Fibroblast of villous mesenchyme (primary cell): ENCODE measurements around the gene DEFB113. TPM values are rescaled to one million over a fixed set of nuclear protein-coding genes. Genes with fewer than 3 reads are reported as not detected.

Source experiments
- DNase-seq: peaks from one replicate; pipeline ENCODE4 v3.0.0-alpha.2; 2010; ENCODE audit warnings: low read depth
- H3K4me3 ChIP-seq: 2 replicates; pipeline ENCODE4 v1.5.1; 2011; ENCODE audit warnings: low read depth, mild to moderate bottlenecking, low read length
- total RNA-seq: library from RNA; depleted of rRNA; stranded (reverse); fragments of >200 nt; gene quantifications from 2 replicates; pipeline ENCODE4 v1.2.3, GENCODE V29; 2012
- TF ChIP-seq, protein P1 (sequence below): IDR thresholded peaks from 2 replicates; pipeline ENCODE4 v1.5.1; 2012; ENCODE audit warnings: low read depth, mild to moderate bottlenecking, low read length; ENCODE audit not compliant: insufficient read depth

DEFB113 gene
- total RNA-seq, 1 donor, result not detected

DNA sequence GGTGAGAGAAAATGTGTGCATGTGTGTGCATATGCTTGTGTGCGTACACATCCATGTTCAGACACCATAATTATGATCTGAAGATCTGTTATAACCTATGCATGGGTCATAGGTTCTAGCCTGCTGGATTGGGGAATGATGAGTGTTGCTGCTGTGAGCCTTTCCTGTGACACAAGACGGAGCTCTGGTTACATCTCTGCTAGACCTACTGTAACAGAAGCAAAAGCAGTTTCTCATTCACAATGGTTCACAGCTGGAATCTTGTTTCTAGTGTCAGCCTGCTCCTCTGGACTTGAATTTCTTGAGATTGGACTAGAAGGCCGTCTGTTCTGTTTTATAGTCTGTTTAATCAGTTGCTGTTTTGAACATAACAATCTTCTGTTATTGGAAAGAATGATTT lies 45.6 kb downstream of the DEFB113 start:
- TF ChIP-seq, protein P1, sequence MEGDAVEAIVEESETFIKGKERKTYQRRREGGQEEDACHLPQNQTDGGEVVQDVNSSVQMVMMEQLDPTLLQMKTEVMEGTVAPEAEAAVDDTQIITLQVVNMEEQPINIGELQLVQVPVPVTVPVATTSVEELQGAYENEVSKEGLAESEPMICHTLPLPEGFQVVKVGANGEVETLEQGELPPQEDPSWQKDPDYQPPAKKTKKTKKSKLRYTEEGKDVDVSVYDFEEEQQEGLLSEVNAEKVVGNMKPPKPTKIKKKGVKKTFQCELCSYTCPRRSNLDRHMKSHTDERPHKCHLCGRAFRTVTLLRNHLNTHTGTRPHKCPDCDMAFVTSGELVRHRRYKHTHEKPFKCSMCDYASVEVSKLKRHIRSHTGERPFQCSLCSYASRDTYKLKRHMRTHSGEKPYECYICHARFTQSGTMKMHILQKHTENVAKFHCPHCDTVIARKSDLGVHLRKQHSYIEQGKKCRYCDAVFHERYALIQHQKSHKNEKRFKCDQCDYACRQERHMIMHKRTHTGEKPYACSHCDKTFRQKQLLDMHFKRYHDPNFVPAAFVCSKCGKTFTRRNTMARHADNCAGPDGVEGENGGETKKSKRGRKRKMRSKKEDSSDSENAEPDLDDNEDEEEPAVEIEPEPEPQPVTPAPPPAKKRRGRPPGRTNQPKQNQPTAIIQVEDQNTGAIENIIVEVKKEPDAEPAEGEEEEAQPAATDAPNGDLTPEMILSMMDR, result no peak
- H3K4me3 ChIP-seq, result no peak overlapping the region
- no peak for DNase-seq

DNA sequence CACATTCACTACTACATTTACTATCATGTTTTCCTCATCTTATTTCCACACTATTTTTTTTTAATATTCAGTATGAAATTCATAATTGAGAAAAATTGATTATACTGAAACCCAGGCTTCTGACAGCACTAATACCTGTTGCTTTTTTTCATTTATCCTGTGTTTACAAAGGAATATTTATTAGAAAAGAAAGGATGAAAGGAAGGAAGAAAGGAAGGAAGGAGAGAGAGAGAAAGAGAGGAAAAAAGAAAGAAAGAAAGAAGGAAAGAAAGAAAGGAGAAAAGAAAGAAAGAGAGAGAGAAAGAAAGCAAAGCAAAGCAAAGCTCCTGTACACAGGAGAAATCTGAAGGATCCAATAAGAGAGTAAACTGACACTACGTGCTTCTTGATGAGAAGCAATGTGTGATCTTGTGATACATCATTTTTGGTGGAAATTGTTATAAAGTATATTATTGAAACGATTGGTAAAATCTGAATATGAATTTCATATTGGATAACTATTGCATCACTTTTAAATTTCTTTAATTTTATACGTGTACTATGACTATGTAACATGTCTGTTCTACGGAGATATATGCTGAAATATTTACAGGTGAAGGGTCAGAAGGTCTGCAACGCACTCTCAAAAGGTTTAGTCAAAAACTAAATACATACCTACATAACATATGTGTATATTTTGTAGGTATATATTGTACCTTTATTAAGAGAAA lies 49.3 kb downstream of the DEFB113 start:
- TF ChIP-seq, protein P1, result no peak
- H3K4me3 ChIP-seq, result no peak overlapping the region
- no peak for DNase-seq

DNA sequence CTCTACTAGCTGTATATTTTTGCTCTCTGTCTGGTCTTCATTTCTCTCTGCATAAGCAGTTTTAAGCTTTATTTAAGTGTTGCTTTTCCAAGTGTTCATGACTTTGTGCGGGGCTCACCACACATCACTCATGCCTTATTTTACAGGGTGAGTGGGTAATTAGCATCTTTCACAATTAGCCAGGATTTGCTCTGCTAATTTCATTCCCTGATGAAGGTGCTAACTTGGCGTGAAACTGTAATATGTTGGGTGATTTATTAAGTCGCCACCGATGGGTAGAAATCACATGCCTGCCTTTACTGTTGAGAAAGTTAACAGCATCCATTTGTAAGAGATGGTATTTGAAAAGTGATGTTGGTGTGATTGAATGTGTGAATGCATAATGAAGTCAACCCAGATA lies 50.2 kb downstream of the DEFB113 start:
- TF ChIP-seq, protein P1, result no peak
- no peak overlapping the region for H3K4me3 ChIP-seq
- DNase-seq, result no peak

DNA sequence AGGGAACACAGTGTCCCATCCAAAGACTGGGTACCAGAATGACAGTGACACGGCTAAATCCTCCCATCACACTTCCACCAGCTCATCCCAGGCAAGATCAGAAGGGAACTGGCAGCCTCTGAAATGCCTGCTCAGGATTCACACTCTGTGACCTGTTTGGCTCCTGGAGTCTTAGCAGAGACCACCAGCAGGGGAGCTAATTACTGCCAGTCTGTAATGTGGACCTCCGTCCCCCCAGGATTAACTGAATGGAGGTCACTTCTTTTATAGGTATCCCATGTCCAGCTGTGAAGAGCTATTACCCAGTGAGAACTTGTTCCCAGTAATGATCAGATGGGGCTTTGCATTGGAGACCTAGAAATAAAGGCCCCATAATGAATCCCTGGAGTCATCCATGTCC lies 50.6 kb downstream of the DEFB113 start:
- TF ChIP-seq, protein P1, result no peak
- no peak overlapping the region for H3K4me3 ChIP-seq
- DNase-seq, result no peak

Other genes starting within 250 kb of the DEFB113 start
- not detected in 2 replicates for gene CRISP3, start 225.2 kb downstream of the DEFB113 start, total RNA-seq
- gene PGK2, start 182.3 kb downstream of the DEFB113 start, total RNA-seq, result not detected in 2 replicates
- not detected in 2 replicates for gene CRISP1, start 103.1 kb downstream of the DEFB113 start, total RNA-seq
- not detected in 2 replicates for gene DEFB114, start 5.5 kb downstream of the DEFB113 start, total RNA-seq
- not detected in 2 replicates for gene DEFB110, start 52.4 kb upstream of the DEFB113 start, total RNA-seq
- not detected in 2 replicates for gene DEFB112, start 80.3 kb upstream of the DEFB113 start, total RNA-seq